ENCODE measurements around the gene CDKN3.
"Not testable (repeated sequence)": the region's sequence is repeated elsewhere in the genome, so short reads cannot be mapped to it uniquely, and the experiment has no call there.

The CDKN3 gene

GRCh38 chr14:54425068-54425467 lies 28.3 kb downstream of the CDKN3 start:
- Histone ChIP-seq H3K9ac (no peak overlapping the region), H3K4me3 (ENCODE audit: low read depth, low read length) (no peak overlapping the region), H3K79me2 (no peaks in the 10 kb centered on the region), H3K4me1 (no peaks in the 10 kb centered on the region), H3K36me3 (ENCODE audit: control insufficient read depth, insufficient read depth, low read length) (no peaks in the 10 kb centered on the region), H3K27ac (no peak overlapping the region), H3K4me2 (ENCODE audit: low read length) (no peak overlapping the region), H2AFZ (no peak overlapping the region), H3K9me3 (ENCODE audit: control insufficient read depth, low read length) (no peaks in the 10 kb centered on the region), H3K27me3 (ENCODE audit: control insufficient read depth, insufficient read depth, low read length) (no peaks in the 10 kb centered on the region)
- no peak for TF ChIP-seq CTCF (IDR thresholded peaks at IDR 0.05)

GRCh38 chr14:54425537-54426274 lies 28.9 kb downstream of the CDKN3 start:
- Histone ChIP-seq H3K4me3 (ENCODE audit: low read depth, low read length) (no peak overlapping the region), H3K27me3 (ENCODE audit: control insufficient read depth, insufficient read depth, low read length) (no peaks in the 10 kb centered on the region), H3K4me1 (no peaks in the 10 kb centered on the region), H2AFZ (no peak overlapping the region), H3K27ac (no peak overlapping the region), H3K79me2 (no peaks in the 10 kb centered on the region), H3K9ac (no peak overlapping the region), H3K4me2 (ENCODE audit: low read length) (no peak overlapping the region), H3K36me3 (ENCODE audit: control insufficient read depth, insufficient read depth, low read length) (no peaks in the 10 kb centered on the region), H3K9me3 (ENCODE audit: control insufficient read depth, low read length) (no peaks in the 10 kb centered on the region)
- no peak for TF ChIP-seq CTCF (IDR thresholded peaks at IDR 0.05)

GRCh38 chr14:54427871-54428270 lies 31.1 kb downstream of the CDKN3 start:
- no peak for TF ChIP-seq CTCF (IDR thresholded peaks at IDR 0.05)
- Histone ChIP-seq H3K27me3 (ENCODE audit: control insufficient read depth, insufficient read depth, low read length) (no peaks in the 10 kb centered on the region), H3K36me3 (ENCODE audit: control insufficient read depth, insufficient read depth, low read length) (no peaks in the 10 kb centered on the region), H3K4me3 (ENCODE audit: low read depth, low read length) (no peak overlapping the region), H3K79me2 (no peaks in the 10 kb centered on the region), H3K4me1 (no peaks in the 10 kb centered on the region), H3K27ac (no peak overlapping the region), H3K4me2 (ENCODE audit: low read length) (no peak overlapping the region), H3K9me3 (ENCODE audit: control insufficient read depth, low read length) (no peaks in the 10 kb centered on the region), H2AFZ (no peak overlapping the region), H3K9ac (no peak overlapping the region)

GRCh38 chr14:54428527-54428926 lies 31.7 kb downstream of the CDKN3 start:
- TF ChIP-seq CTCF (IDR thresholded peaks at IDR 0.05): no peak
- Histone ChIP-seq H3K36me3 (ENCODE audit: control insufficient read depth, insufficient read depth, low read length) (no peaks in the 10 kb centered on the region), H3K4me3 (ENCODE audit: low read depth, low read length) (no peak overlapping the region), H3K4me2 (ENCODE audit: low read length) (no peak overlapping the region), H3K9ac (no peak overlapping the region), H3K79me2 (no peaks in the 10 kb centered on the region), H3K27ac (no peak overlapping the region), H3K27me3 (ENCODE audit: control insufficient read depth, insufficient read depth, low read length) (no peaks in the 10 kb centered on the region), H2AFZ (no peak overlapping the region), H3K4me1 (no peaks in the 10 kb centered on the region), H3K9me3 (ENCODE audit: control insufficient read depth, low read length) (no peaks in the 10 kb centered on the region)

GRCh38 chr14:54435500-54435981 lies 38.7 kb downstream of the CDKN3 start:
- TF ChIP-seq CTCF (IDR thresholded peaks at IDR 0.05): no peak
- Histone ChIP-seq H3K4me3 (ENCODE audit: low read depth, low read length) (no peak overlapping the region), H3K27ac (no peak overlapping the region), H3K27me3 (ENCODE audit: control insufficient read depth, insufficient read depth, low read length) (no peaks in the 10 kb centered on the region), H3K9ac (no peak overlapping the region), H3K4me1 (peaks cover 7% of the 10 kb centered on the region), H3K4me2 (ENCODE audit: low read length) (no peak overlapping the region), H3K9me3 (ENCODE audit: control insufficient read depth, low read length) (no peaks in the 10 kb centered on the region), H3K79me2 (peaks cover 32% of the 10 kb centered on the region), H3K36me3 (ENCODE audit: control insufficient read depth, insufficient read depth, low read length) (no peaks in the 10 kb centered on the region), H2AFZ (no peak overlapping the region)

- not testable (repeated sequence) for H3K4me1 ChIP-seq; H3K27me3 ChIP-seq (ENCODE audit: control insufficient read depth, insufficient read depth, low read length); H3K9me3 ChIP-seq (ENCODE audit: control insufficient read depth, low read length); H3K36me3 ChIP-seq (ENCODE audit: control insufficient read depth, insufficient read depth, low read length); H3K27ac ChIP-seq; H3K4me2 ChIP-seq (ENCODE audit: low read length); H3K4me3 ChIP-seq (ENCODE audit: low read depth, low read length); H3K9ac ChIP-seq; H2AFZ ChIP-seq
- H3K79me2 ChIP-seq: peaks cover 32% of the 10 kb centered on the region
Measured at GRCh38 chr14:54437954-54438353, 41.1 kb downstream of the CDKN3 start.

All from parathyroid adenoma (tissue), 2 donors.